IMR-90 (cell line): ENCODE results near the gene SMC5.

Experiments used
- BHLHE40 ChIP-seq: fragments of 150-350 bp; IDR thresholded peaks from 2 replicates; pipeline ENCODE4 v1.6.1; 2016; ENCODE audit warnings: mild to moderate bottlenecking, low read depth, low read length
- CEBPB ChIP-seq: IDR thresholded peaks from 2 replicates; pipeline ENCODE4 v1.6.1; 2012; ENCODE audit warnings: low read depth, low read length, improper control_type of control experiment
- CTCF ChIP-seq: conservative IDR thresholded peaks from 2 replicates; pipeline ENCODE4 v1.5.1; 2012; ENCODE audit warnings: mild to moderate bottlenecking, low read depth, low read length, improper control_type of control experiment
- ELK1 ChIP-seq: fragments of 150-350 bp; IDR thresholded peaks from 2 replicates; pipeline ENCODE4 v1.6.1; 2016; ENCODE audit warnings: low read depth, mild to moderate bottlenecking, low read length, moderate library complexity, borderline replicate concordance
- FOS ChIP-seq: fragments of 150-350 bp; IDR thresholded peaks from 2 replicates; pipeline ENCODE4 v1.6.1; 2016; ENCODE audit warnings: low read depth, low read length
- MAZ ChIP-seq: IDR thresholded peaks from 2 replicates; pipeline ENCODE4 v1.6.1; 2012; ENCODE audit warnings: low read depth, mild to moderate bottlenecking, low read length, improper control_type of control experiment, moderate library complexity, borderline replicate concordance
- MXI1 ChIP-seq: IDR thresholded peaks from 2 replicates; pipeline ENCODE4 v1.6.1; 2012; ENCODE audit warnings: low read depth, mild to moderate bottlenecking, low read length, moderate library complexity, borderline replicate concordance
- POLR2A ChIP-seq: IDR thresholded peaks from 2 replicates; pipeline ENCODE4 v1.6.1; 2012; ENCODE audit warnings: mild to moderate bottlenecking, low read depth, low read length
- RAD21 ChIP-seq: IDR thresholded peaks from 2 replicates; pipeline ENCODE4 v1.6.1; 2012; ENCODE audit warnings: low read length, improper control_type of control experiment
- RCOR1 ChIP-seq: IDR thresholded peaks from 2 replicates; pipeline ENCODE4 v1.6.1; 2012; ENCODE audit warnings: mild to moderate bottlenecking, low read length, improper control_type of control experiment; ENCODE audit not compliant: insufficient replicate concordance
- RFX5 ChIP-seq: IDR thresholded peaks from 2 replicates; pipeline ENCODE4 v1.8.0; 2012; ENCODE audit warnings: low read depth, mild to moderate bottlenecking, low read length, moderate library complexity
- SMC3 ChIP-seq: fragments of 150-350 bp; IDR thresholded peaks from 2 replicates; pipeline ENCODE4 v1.6.1; 2016; ENCODE audit warnings: low read depth, mild to moderate bottlenecking, antibody characterized with exemption, low read length, moderate library complexity
- USF2 ChIP-seq: fragments of 150-350 bp; IDR thresholded peaks from 2 replicates; pipeline ENCODE4 v1.6.1; 2017; ENCODE audit warnings: mild to moderate bottlenecking, antibody characterized with exemption, low read length, low read depth

- no peak for TF ChIP-seq CTCF
- no peak for TF ChIP-seq ELK1
- no peak for TF ChIP-seq FOS
- no peak for TF ChIP-seq MXI1
- no peak for TF ChIP-seq CEBPB
- no peak for TF ChIP-seq MAZ
- TF ChIP-seq SMC3: no peak
- TF ChIP-seq POLR2A: no peak
- TF ChIP-seq RCOR1: no peak
- TF ChIP-seq USF2: no peak
- no peak for TF ChIP-seq BHLHE40
- TF ChIP-seq RAD21: no peak
- TF ChIP-seq RFX5: no peak
Measured at GRCh38 chr9:70389621-70390266, 131.0 kb downstream of the SMC5 start.
